Neural crest cell (in vitro differentiated cells): ENCODE results near the gene MCUB. TPM values are rescaled to one million over a fixed set of nuclear protein-coding genes. Genes with fewer than 3 reads are reported as not detected.

Experiments used
- DNase-seq: peaks from one replicate; pipeline ENCODE4 v3.0.0; 2021; ENCODE audit warnings: low read depth, mixed read lengths, low spot score
- H3K27ac Mint-ChIP-seq: one replicate; pipeline ENCODE4 v1.8.0; 2021; ENCODE audit warnings: mild to moderate bottlenecking, mixed read lengths; ENCODE audit not compliant: unreplicated experiment
- H3K27me3 Mint-ChIP-seq: 2 replicates; pipeline ENCODE4 v1.8.0; 2021; ENCODE audit warnings: low read depth, mild to moderate bottlenecking, mixed read lengths
- H3K36me3 Mint-ChIP-seq: 2 replicates; pipeline ENCODE4 v1.8.0; 2021; ENCODE audit warnings: low read depth, mild to moderate bottlenecking, mixed read lengths
- H3K4me1 Mint-ChIP-seq: 2 replicates; pipeline ENCODE4 v1.8.0; 2021; ENCODE audit warnings: mixed read lengths
- H3K4me3 Mint-ChIP-seq: one replicate; pipeline ENCODE4 v1.8.0; 2021; ENCODE audit warnings: mild to moderate bottlenecking, mixed read lengths
- H3K9me3 Mint-ChIP-seq: 2 replicates; pipeline ENCODE4 v1.8.0; 2021; ENCODE audit warnings: mixed read lengths
- CTCF ChIP-seq: fragments of 200-600 bp; sonication (generic); conservative IDR thresholded peaks from 2 replicates; pipeline ENCODE4 v1.5.0; 2021; ENCODE audit warnings: antibody characterized with exemption, mild to moderate bottlenecking
- total RNA-seq: library from RNA; stranded (reverse); gene quantifications from 2 replicates; pipeline ENCODE4 v1.2.1, GENCODE V29; 2021

The MCUB gene
- total RNA-seq, 1 donor from 2014 or later: 15.9 TPM

GRCh38 chr4:109683621-109684253, 123.7 kb downstream of the MCUB start:
- Mint-ChIP-seq H3K27ac (no peak overlapping the region), H3K9me3 (peaks cover 3% of the 10 kb centered on the region), H3K4me1 (no peaks in the 10 kb centered on the region), H3K36me3 (peaks cover 33% of the 10 kb centered on the region), H3K4me3 (no peak overlapping the region), H3K27me3 (no peaks in the 10 kb centered on the region)
- no peak for DNase-seq
- TF ChIP-seq CTCF: no peak

- H3K36me3 Mint-ChIP-seq: peaks cover 29% of the 10 kb centered on the region
- TF ChIP-seq CTCF: no peak
- H3K4me3 Mint-ChIP-seq: no peak overlapping the region
- peaks cover 3% of the 10 kb centered on the region for H3K9me3 Mint-ChIP-seq
- H3K4me1 Mint-ChIP-seq: no peaks in the 10 kb centered on the region
- no peak overlapping the region for H3K27ac Mint-ChIP-seq
- no peaks in the 10 kb centered on the region for H3K27me3 Mint-ChIP-seq
- no peak for DNase-seq
These were observed 124.7 kb downstream of the MCUB start for GRCh38 chr4:109684727-109685126.

- H3K4me1 Mint-ChIP-seq: no peaks in the 10 kb centered on the region
- no peaks in the 10 kb centered on the region for H3K9me3 Mint-ChIP-seq
- no peak overlapping the region for H3K4me3 Mint-ChIP-seq
- peaks cover 24% of the 10 kb centered on the region for H3K36me3 Mint-ChIP-seq
- no peak for TF ChIP-seq CTCF
- no peak for DNase-seq
- H3K27me3 Mint-ChIP-seq: no peaks in the 10 kb centered on the region
- no peak overlapping the region for H3K27ac Mint-ChIP-seq
These were observed 130.8 kb downstream of the MCUB start for GRCh38 chr4:109690690-109691410.

GRCh38 chr4:109691411-109691920, 131.4 kb downstream of the MCUB start:
- H3K4me1 Mint-ChIP-seq: no peaks in the 10 kb centered on the region
- no peaks in the 10 kb centered on the region for H3K9me3 Mint-ChIP-seq
- H3K4me3 Mint-ChIP-seq: no peak overlapping the region
- TF ChIP-seq CTCF: no peak
- H3K36me3 Mint-ChIP-seq: peaks cover 26% of the 10 kb centered on the region
- no peak for DNase-seq
- no peak overlapping the region for H3K27ac Mint-ChIP-seq
- no peaks in the 10 kb centered on the region for H3K27me3 Mint-ChIP-seq

- peaks cover 16% of the 10 kb centered on the region for H3K4me1 Mint-ChIP-seq
- TF ChIP-seq CTCF: no peak
- H3K4me3 Mint-ChIP-seq: no peak overlapping the region
- peaks cover 25% of the 10 kb centered on the region for H3K36me3 Mint-ChIP-seq
- H3K27ac Mint-ChIP-seq: no peak overlapping the region
- no peak for DNase-seq
- H3K27me3 Mint-ChIP-seq: no peaks in the 10 kb centered on the region
- no peaks in the 10 kb centered on the region for H3K9me3 Mint-ChIP-seq
These were observed 138.6 kb downstream of the MCUB start for GRCh38 chr4:109698656-109699055.
